SU-DHL-6 (cell line): ENCODE measurements around the gene COX19.
"Not testable (repeated sequence)": the region's sequence is repeated elsewhere in the genome, so short reads cannot be mapped to it uniquely, and the experiment has no call there.

Experiments used
- H2AFZ ChIP-seq: fragments of 200-600 bp; sonication (generic); 2 replicates; pipeline ENCODE4 v1.6.1; 2014; ENCODE audit warnings: low read depth, mild to moderate bottlenecking, moderate library complexity, mixed read lengths, antibody characterized with exemption, low read length; ENCODE audit not compliant: severe bottlenecking
- H3F3A ChIP-seq: fragments of 200-600 bp; shearing (Covaris generic); 2 replicates; pipeline ENCODE4 v1.6.0; 2016; ENCODE audit warnings: antibody characterized with exemption, mild to moderate bottlenecking; ENCODE audit not compliant: insufficient read depth
- H3K27ac ChIP-seq: fragments of 200-600 bp; sonication (generic); 2 replicates; pipeline ENCODE4 v1.5.1; 2016; ENCODE audit warnings: low read depth, mild to moderate bottlenecking, low read length, moderate library complexity, mixed read lengths
- H3K27me3 ChIP-seq: fragments of 200-600 bp; sonication (generic), shearing (Covaris generic); 2 replicates; pipeline ENCODE4 v1.6.0; 2014; ENCODE audit warnings: mild to moderate bottlenecking, low read length
- H3K36me3 ChIP-seq: fragments of 200-600 bp; sonication (generic); 2 replicates; pipeline ENCODE4 v1.6.1; 2014; ENCODE audit warnings: mild to moderate bottlenecking, low read length, mixed read lengths
- H3K4me2 ChIP-seq: fragments of 300-600, 200-600 bp; shearing (Covaris generic), sonication (generic); 2 replicates; pipeline ENCODE4 v1.6.0; 2014; ENCODE audit warnings: low read length, low read depth, mild to moderate bottlenecking; ENCODE audit not compliant: poor library complexity, severe bottlenecking
- H3K4me3 ChIP-seq: fragments of 200-600 bp; sonication (generic); 2 replicates; pipeline ENCODE4 v1.5.1; 2014; ENCODE audit warnings: antibody characterized with exemption, low read length, mild to moderate bottlenecking, mixed read lengths; ENCODE audit not compliant: insufficient read depth, poor library complexity, severe bottlenecking
- H3K79me2 ChIP-seq: fragments of 200-600 bp; sonication (generic); 2 replicates; pipeline ENCODE4 v1.6.1; 2014; ENCODE audit warnings: mild to moderate bottlenecking, low read length, moderate library complexity; ENCODE audit not compliant: insufficient read depth
- H3K9ac ChIP-seq: fragments of 200-600 bp; sonication (generic); 2 replicates; pipeline ENCODE4 v1.7.0; 2014; ENCODE audit warnings: mild to moderate bottlenecking, low read length
- H3K9me2 ChIP-seq: fragments of 200-600 bp; sonication (generic); replicated peaks from 2 replicates; pipeline ENCODE4 v1.6.1; 2014; ENCODE audit warnings: low read length; ENCODE audit not compliant: insufficient read depth
- H3K9me3 ChIP-seq: fragments of 200-600 bp; sonication (generic); 2 replicates; pipeline ENCODE4 v1.6.1; 2014; ENCODE audit warnings: low read length, mixed read lengths; ENCODE audit not compliant: insufficient read depth
- H4K20me1 ChIP-seq: fragments of 200-600 bp; sonication (generic); 2 replicates; pipeline ENCODE4 v1.6.1; 2014; ENCODE audit warnings: low read depth, mild to moderate bottlenecking, antibody characterized with exemption, low read length, moderate library complexity, mixed read lengths
- EZH2phosphoT487 ChIP-seq: fragments of 200-600 bp; sonication (generic), shearing (Covaris generic); conservative IDR thresholded peaks from 2 replicates; pipeline ENCODE4 v1.6.1; 2018; ENCODE audit warnings: mild to moderate bottlenecking, antibody characterized with exemption, low read length, moderate library complexity, mixed read lengths
- TF ChIP-seq, protein P1 (sequence below): fragments of 200-600 bp; sonication (generic); IDR thresholded peaks from one replicate; pipeline ENCODE4 v1.5.1; 2017; ENCODE audit warnings: antibody characterized with exemption, mild to moderate bottlenecking, low read length, moderate library complexity; ENCODE audit not compliant: insufficient read depth, poor library complexity, severe bottlenecking

The COX19 gene

DNA sequence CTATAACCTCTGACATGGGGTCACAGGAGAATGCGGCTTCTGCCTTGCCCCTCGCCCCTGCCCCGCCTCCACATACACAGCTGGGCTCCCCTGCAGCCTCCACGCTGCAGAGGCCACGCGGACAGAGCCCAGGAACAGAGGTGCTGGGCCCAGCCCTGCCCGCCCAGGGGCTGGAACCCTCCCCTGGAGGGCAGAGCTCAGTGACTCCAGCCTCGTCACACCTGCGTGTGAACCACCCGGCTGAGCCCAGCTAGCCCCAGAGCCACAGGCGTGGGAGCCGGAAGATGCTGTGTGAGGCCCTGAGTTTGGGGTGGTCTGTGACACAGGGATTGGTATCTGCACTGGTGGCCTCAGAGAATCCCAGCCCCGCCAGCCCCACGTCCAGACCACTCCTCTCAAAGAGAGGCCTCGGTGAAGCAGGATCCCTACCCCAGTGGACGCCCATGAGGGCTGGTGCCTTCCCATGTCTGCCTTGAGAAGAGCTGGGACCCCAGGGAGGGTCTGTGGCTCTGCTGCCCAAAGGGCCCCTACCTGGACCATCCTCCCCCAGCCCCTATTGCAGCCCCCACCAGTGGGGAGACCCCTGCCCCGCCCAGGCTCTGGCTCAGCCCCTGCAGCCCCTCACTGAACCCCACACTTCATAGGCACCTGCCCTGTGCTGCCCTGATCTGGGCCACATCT is 12.8 kb downstream of the COX19 start:
- Histone ChIP-seq H3K36me3 (no peaks in the 10 kb centered on the region), H2AFZ (no peak overlapping the region), H3F3A (peaks cover 7% of the 10 kb centered on the region; the same call in 1 of the 2 replicates), H3K9ac (no peak overlapping the region), H3K79me2 (no peaks in the 10 kb centered on the region), H4K20me1 (no peaks in the 10 kb centered on the region), H3K27ac (no peak overlapping the region), H3K9me3 (no peaks in the 10 kb centered on the region), H3K4me3 (no peak overlapping the region), H3K4me2 (no peak overlapping the region), H3K27me3 (no peaks in the 10 kb centered on the region), H3K9me2 (no peaks in the 10 kb centered on the region)
- no peak for TF ChIP-seq EZH2phosphoT487
- TF ChIP-seq, protein P1, sequence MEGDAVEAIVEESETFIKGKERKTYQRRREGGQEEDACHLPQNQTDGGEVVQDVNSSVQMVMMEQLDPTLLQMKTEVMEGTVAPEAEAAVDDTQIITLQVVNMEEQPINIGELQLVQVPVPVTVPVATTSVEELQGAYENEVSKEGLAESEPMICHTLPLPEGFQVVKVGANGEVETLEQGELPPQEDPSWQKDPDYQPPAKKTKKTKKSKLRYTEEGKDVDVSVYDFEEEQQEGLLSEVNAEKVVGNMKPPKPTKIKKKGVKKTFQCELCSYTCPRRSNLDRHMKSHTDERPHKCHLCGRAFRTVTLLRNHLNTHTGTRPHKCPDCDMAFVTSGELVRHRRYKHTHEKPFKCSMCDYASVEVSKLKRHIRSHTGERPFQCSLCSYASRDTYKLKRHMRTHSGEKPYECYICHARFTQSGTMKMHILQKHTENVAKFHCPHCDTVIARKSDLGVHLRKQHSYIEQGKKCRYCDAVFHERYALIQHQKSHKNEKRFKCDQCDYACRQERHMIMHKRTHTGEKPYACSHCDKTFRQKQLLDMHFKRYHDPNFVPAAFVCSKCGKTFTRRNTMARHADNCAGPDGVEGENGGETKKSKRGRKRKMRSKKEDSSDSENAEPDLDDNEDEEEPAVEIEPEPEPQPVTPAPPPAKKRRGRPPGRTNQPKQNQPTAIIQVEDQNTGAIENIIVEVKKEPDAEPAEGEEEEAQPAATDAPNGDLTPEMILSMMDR = no peak

DNA sequence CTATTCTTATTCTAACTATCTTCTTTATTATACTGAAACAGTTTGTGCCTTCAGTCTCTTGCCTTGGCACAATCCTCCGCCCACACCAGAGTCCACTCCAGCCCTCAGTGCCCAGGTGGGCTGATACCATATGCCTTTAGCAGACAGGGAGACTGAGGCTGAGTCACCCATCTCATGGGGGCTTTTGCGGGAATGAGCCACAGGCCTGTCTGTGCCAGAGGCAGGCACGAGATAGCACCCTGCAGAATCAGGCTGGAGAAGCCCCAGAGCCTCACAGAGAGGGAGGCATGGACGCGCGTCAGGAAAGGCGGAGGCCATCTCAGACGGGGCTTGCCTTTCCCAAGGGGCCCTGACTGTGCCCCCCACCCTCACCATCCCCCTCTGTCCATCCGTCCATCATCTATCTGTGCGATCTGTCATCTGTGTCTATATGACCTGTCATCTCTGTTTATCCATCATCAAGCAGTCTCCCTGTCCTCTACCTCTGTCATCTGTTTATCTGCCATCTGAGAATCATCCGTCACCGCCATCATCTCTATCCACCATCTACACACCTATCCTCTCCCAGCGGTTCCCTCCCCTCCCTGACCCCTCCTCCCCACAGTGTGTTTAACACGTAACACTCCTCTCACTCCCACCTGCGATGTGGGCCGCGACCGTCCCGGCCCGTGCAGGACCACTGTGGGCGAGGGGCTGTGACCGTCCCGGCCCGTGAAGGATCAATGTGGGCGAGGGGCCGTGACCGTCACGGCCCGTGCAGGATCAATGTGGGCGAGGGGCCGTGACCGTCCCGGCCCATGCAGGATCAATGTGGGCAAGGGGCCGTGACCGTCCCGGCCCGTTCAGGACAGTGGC is 13.6 kb downstream of the COX19 start:
- H3K4me2 ChIP-seq = no peak overlapping the region
- H3K9me3 ChIP-seq = no peaks in the 10 kb centered on the region
- no peaks in the 10 kb centered on the region for H3K79me2 ChIP-seq
- H4K20me1 ChIP-seq = no peaks in the 10 kb centered on the region
- TF ChIP-seq EZH2phosphoT487 = no peak
- no peaks in the 10 kb centered on the region for H3K36me3 ChIP-seq
- no peak overlapping the region for H3K9ac ChIP-seq
- no peak overlapping the region for H3K27ac ChIP-seq
- peaks cover 7% of the 10 kb centered on the region; the same call in 1 of the 2 replicates for H3F3A ChIP-seq
- no peaks in the 10 kb centered on the region for H3K27me3 ChIP-seq
- H2AFZ ChIP-seq = no peak overlapping the region
- H3K9me2 ChIP-seq = no peaks in the 10 kb centered on the region
- no peak overlapping the region for H3K4me3 ChIP-seq

GRCh38 chr7:960972-961371 is 14.4 kb downstream of the COX19 start:
- H3K9me3 ChIP-seq, H3K27me3 ChIP-seq, H3K4me2 ChIP-seq, H3K36me3 ChIP-seq, H3K9ac ChIP-seq, H4K20me1 ChIP-seq, H2AFZ ChIP-seq, H3K79me2 ChIP-seq, H3K9me2 ChIP-seq, H3K4me3 ChIP-seq, H3K27ac ChIP-seq, H3F3A ChIP-seq: not testable (repeated sequence)

DNA sequence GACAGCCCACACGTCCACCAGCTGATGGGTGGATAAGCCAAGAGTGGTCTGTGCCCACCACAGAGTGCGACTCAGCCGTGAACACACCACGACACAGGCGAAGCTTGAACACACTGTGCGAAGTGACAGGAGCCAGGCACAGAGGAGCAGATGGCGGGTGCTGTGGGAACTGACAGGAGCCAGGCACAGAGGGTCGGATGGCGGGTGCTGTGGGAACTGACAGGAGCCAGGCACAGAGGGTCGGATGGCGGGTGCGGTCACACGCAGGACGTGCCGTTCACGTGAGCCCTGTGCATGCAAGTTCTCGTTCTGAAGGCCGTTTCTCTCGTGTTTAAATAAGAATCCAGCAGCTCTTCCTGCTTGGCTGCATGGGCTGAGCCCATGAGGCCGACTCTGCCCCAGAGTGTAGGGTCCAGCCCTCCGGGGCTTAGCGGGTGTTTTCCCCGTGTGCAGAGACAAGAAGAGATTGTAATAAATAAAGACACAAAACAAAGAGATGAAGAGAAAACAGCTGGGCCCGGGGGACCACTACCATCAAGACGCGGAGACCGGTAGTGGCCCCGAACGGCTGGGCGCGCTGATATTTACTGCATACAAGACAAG is 15.0 kb downstream of the COX19 start:
- Histone ChIP-seq H3F3A (peaks cover 7% of the 10 kb centered on the region; the same call in 1 of the 2 replicates), H3K4me2 (no peak overlapping the region), H3K27ac (no peak overlapping the region), H3K36me3 (no peaks in the 10 kb centered on the region), H2AFZ (no peak overlapping the region), H3K27me3 (no peaks in the 10 kb centered on the region), H3K4me3 (no peak overlapping the region), H4K20me1 (no peaks in the 10 kb centered on the region), H3K9ac (no peak overlapping the region), H3K9me3 (no peaks in the 10 kb centered on the region), H3K79me2 (no peaks in the 10 kb centered on the region), H3K9me2 (no peaks in the 10 kb centered on the region)
- no peak for TF ChIP-seq EZH2phosphoT487
- TF ChIP-seq, protein P1 = no peak

DNA sequence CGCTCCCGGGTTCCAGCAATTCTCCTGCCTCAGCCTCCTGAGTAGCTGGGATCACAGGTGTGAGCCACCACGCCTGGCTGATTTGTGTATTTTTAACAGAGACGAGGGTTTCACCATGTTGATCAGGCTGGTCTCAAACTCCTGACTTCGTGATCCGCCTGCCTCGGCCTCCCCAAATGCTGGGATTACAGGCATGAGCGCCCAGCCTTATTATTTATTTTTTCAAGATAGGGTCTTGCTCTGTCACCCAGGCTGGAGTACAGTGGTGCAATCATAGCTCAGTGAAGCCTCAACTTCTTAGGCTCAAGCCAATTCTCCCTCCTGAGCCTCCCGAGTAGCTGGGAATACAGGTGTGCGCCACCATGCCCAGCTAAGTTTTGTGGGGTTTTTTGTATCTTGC is 15.6 kb downstream of the COX19 start:
- H3K4me2 ChIP-seq, H3K27ac ChIP-seq, H4K20me1 ChIP-seq, H3K9me3 ChIP-seq, H3K36me3 ChIP-seq, H3F3A ChIP-seq, H3K9ac ChIP-seq, H3K27me3 ChIP-seq, H3K79me2 ChIP-seq, H3K4me3 ChIP-seq, H3K9me2 ChIP-seq, H2AFZ ChIP-seq: not testable (repeated sequence)
